ES-I3 (cell line): ENCODE results near the gene RXFP4.
"Not testable (repeated sequence)": the region's sequence is repeated elsewhere in the genome, so short reads cannot be mapped to it uniquely, and the experiment has no call there.

Experiments
- H3K36me3 ChIP-seq: 2 replicates; pipeline ENCODE4 v1.6.1; 2013; ENCODE audit warnings: mild to moderate bottlenecking, low read length, control low read depth, moderate library complexity; ENCODE audit not compliant: insufficient read depth
- H3K4me1 ChIP-seq: 2 replicates; pipeline ENCODE4 v1.6.1; 2013; ENCODE audit warnings: mild to moderate bottlenecking, control low read depth, low read length; ENCODE audit not compliant: insufficient read depth
- H3K9ac ChIP-seq: 2 replicates; pipeline ENCODE4 v1.6.1; 2013; ENCODE audit warnings: low read depth, mild to moderate bottlenecking, low read length, moderate library complexity
- H3K9me3 ChIP-seq: 2 replicates; pipeline ENCODE4 v1.6.1; 2013; ENCODE audit warnings: mild to moderate bottlenecking, low read length, moderate library complexity; ENCODE audit not compliant: control insufficient read depth, insufficient read depth

RXFP4 gene

GRCh38 chr1:155984341-155984740, 42.9 kb downstream of the RXFP4 start:
- Histone ChIP-seq H3K9me3 (no peaks in the 10 kb centered on the region), H3K9ac (peak overlapping the region; percentile 16; the same call in 1 of the 2 replicates), H3K4me1 (peaks cover 47% of the 10 kb centered on the region), H3K36me3 (no peaks in the 10 kb centered on the region)

DNA sequence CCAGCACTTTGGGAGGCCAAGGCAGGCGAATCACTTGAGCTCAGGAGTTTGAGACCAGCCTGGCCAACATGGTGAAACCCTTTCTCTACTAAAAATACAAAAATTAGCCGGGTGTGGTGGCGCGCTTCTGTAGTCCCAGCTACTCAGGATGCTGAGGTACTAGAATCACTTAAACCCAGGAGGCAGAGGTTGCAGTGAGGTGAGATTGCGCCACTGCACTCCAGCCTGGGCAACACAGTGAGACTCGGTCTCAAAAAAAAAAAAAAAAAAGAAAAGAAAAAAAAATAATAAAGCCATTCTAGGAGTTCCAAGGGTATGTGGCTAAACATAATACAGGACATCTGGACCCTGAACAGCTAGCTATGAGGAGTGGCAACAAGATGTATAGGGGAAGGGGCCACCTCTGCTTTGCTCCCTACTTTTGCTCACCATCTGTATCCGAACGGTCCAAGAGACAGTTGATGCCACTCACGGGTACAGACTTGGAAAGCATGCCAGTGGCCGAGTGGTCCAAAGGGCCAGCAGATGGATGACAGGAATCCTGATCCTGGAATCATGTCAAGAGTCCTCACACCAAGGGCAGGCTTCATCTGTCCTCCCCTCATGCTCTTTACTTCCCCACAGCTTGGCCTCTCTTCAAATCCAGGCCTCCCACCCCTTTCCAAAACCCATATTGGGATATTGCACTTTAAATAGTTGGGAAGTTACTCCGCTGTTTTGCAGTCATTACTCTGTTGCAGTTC, 43.6 kb downstream of the RXFP4 start:
- not testable (repeated sequence) for H3K36me3 ChIP-seq, H3K9ac ChIP-seq, H3K9me3 ChIP-seq
- H3K4me1 ChIP-seq, result peaks cover 44% of the 10 kb centered on the region

DNA sequence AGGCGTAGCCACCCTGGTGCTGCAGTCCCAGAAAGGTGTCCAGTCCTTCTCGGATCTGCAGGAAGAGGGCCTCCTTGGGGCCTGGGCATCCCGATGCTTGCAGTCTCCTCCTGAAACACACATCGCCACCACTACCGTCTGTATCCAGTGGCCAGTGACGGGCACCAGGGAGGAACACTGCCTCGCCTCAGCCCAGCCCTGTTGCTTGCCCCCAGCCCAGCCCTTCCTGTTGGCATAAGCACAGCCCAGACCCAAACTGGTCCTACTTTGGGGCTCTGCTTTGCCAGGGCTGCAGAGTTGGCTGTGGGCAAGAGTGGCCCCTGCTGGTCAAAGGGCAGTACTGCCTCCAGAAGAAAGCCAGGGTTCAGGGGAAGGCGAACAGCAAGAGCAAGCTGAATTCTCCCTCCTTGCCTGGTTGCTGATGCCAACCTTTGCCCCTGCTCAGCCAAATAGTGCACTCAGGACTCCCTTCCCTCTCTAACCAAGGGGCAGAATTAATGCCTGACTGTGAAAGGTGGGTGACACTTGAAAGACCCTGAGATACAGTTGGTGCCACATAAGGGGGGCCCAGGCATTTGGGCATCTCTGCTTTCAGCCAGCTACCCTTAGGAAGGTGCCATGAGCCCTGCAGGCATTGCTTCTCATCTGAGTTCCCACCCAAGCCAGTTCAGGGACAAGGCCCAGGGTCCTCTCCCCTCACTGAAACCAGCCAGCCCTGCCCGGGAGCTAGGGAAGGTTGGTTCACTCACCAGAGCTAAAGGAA, 48.0 kb downstream of the RXFP4 start:
- peaks cover 10% of the 10 kb centered on the region; the same call in 1 of the 2 replicates for H3K4me1 ChIP-seq
- no peak overlapping the region for H3K9ac ChIP-seq
- H3K36me3 ChIP-seq, result no peaks in the 10 kb centered on the region
- H3K9me3 ChIP-seq, result no peaks in the 10 kb centered on the region

DNA sequence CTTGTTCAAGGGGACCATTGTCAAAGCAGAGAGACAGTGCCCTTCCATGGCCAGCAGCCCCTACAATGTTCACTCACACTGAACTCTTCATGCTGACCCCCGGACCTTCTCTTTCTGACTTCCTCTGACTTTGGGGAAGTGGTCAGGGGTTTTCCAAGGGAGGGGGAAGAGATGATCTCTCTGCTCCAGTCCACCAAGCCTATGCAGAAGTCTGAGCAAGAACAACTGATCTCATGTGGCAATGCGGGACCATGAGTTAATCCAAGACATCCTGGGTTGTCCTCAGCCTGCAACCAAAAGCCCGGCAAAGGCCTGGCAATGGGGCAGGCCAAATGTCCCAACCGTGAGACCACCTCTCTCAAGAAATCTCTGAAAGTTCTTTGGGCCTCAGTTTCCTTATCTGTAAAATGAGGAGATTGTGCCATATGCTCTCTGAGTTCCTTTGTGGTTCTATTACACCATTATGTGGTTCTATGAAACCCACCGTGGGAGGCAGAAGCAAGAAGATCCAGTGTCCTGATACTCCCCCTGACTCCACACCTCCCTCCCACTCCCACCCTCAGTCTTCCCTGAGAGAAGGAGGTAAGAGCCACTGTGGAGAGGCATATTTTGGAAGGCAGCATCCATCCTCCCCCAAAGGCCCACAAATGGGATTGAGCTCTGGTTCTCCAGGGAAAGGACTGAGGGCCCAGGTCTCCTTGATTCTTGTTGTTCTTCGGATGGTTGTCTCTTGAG, 48.7 kb downstream of the RXFP4 start:
- Histone ChIP-seq H3K36me3 (no peaks in the 10 kb centered on the region), H3K9me3 (no peaks in the 10 kb centered on the region), H3K9ac (no peak overlapping the region), H3K4me1 (peaks cover 7% of the 10 kb centered on the region; the same call in 1 of the 2 replicates)
